GM10847 (cell line): ENCODE results near the gene FOLR1.

Experiments
- POLR2A ChIP-seq: IDR thresholded peaks from 2 replicates; pipeline ENCODE4 v1.6.1; 2011; ENCODE audit not compliant: insufficient read length; ENCODE audit errors: extremely low read depth

Gene FOLR1

DNA sequence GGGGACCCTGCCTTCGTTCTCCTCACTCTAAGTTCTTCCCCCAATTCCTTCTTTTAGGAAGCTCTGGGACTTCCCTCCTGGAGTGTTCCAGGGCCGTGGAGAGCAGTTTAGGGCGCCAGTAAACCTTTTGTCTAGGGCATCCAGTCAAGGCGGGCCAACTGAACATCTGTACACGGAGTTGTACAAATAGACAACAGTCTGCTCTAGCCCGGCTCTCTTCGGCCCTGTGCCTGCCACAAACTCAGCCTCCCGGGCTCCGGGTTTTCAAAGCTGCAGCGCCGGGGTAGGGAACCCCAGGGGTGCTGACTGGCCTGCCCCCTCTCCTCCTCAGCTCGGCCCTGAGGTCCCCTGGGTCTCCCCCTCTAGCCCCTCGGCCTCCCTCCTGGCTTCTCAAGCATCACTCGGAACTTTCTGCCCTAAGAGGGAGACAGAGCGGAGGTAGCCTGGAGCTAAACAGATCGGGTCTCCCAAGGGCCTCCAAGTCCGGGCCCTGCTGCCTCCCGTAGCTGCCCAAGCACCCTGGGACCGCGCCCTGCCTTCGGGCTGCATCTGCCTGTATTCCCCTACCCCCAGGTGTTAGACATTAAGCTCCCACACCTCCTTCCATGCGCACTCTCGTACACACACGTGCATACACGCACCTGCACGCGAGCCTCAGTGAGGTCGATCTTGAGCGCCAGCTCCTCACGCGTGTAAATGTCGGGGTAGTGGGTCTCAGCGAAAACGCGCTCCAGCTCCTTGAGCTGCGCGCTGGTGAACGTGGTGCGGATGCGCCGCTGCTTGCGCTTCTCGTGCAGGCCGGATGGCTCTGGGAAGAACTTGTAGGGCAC, 48.7 kb downstream of the FOLR1 start:
- TF ChIP-seq POLR2A = no peak

DNA sequence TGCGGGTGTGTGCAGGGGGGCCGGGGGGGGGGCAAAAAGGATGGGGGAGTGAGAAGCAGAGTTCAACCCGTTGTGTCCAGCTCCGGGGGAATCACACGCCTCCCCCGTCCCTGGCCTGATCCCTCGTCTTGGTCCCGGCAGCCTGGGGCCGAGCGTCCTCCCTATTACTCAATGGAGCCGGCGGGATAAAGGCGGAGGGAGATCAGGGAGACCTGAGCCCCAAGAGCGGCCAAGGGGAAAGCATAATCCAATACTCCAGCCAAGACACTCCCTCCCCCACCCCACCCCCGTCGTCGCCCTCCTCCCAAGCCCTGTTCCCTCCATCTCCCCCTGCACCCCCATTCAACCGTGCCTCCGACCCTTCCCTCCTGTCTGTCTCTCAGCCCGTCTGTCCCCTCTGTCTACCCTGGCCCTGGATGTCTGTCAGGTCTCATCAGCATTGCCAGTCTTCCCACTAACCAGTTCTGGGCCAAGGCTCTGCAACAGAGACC, 49.4 kb downstream of the FOLR1 start:
- no peak for TF ChIP-seq POLR2A

DNA sequence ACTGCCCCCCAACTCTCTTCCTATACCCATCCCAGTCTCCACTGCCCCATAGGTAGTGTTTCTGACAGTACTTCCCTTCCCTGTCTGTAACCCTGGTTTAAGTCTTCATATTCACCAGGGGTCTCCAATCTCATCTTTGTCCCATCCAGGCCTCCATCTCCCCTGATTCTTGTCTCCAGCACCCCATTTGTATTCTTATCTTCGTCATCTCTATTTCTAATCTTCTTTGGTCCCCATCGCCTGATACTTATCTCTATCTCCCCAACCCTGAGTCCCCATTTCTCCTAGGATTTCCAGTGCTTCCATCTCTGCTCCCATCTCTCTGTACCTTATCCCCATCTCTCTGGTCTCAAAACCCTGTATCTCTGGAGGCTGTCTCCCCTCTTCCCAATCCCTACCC, 50.2 kb downstream of the FOLR1 start:
- TF ChIP-seq POLR2A = no peak

DNA sequence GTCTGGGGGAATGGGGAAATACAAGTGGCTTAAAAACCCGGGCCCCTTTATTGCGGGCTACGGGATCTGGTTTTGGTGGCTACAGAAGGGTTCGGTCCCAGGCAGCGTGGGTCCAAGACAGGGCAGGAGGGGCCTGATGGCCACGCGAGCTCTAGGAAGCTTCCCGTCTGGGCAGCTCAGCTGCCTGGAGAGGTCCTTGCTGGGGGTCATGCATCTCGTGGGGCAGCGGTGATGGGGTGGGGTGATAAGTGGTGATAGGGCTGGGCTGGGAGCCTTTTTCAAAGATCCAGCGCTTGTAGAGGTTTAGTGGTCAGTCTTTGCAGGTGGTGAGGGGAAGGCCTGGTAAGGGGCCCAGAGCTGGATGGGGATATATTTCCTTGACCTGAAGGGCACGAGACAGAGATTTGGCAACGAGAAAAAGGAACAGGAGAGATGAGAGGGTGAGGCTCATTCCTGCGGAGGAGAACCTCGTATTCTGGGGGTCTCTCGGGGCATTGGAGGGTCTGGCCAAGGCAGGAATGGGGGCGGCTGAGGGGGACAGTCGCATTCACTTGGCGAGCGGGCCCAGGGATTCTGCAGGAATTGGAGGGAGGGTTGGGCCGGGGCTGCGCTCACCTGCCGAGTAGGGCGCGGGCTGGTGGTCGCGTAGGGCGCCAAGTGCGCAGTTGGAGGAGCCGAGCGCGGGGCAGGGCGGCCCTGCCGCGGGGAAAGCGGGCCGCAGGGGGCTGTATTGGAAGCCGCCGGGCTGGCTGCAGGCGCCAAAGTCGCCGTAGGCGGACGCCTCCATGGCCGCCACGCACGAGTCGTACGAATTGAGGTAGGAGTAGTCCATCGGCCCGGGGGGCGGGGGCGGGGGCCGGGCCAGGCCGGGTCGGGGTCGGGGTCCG, 51.5 kb downstream of the FOLR1 start:
- no peak for TF ChIP-seq POLR2A

DNA sequence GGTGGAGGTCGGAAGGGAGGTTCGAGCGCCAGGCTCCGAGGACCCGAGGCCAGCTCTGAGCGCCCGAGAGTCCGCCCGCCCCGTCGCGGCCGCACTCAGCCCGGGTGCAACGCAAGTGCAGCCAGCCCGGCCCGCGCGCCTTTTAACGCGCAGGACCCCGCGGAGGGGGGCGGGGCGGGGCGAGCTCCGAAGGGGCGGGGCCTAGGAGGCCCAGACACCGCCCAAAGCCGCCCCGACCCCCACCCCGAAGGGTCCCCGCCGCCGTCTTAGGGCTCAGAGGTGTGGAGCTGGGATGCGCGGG, 52.1 kb downstream of the FOLR1 start, which contains the start of gene PHOX2A:
PHOX2A (minus strand) TSS at position 117 of the 301 bp plus-strand sequence. CDS start 172 bp downstream, outside the sequence.
- TF ChIP-seq POLR2A = no peak

DNA sequence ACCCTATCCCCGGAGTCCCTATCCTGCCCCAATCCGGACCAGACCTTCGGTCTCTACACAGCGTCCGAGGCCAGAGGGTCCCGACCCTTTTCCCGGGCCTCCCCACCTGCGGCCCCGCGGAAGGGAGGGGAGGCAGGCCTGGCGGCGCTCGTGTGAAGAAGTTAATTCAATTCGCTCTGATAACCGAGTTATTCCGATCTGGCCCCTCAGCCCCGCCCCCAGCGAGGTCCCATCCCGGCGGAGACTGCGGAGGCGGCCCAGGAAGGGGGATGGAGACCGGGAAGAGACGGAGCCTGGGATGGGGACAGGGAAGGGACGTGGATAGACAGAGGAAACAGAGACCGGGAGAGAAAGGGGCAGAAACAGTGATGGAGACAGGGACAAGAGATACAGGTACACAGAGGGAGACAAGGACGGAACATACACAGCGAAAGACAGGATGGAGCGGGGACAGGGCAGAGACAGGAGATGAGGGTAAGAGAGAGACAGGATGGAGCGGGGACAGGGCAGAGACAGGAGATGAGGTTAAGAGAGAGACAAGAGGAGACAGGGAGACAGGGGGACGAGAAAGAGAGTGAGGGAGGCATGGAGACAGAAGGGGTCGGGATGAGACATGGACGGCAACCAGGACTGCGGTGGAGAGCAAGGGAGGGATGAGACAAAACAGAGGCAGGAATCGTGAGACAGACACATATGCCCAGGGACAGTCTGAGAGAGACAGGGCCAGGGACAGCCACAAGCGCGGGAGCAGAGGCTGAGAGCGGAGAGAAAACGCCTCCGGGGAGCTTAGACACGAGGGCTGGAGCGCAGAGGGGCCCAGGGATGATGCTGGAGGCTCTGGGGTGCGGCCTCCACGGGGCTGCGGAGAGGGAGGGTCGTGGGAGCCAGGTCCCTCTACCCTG, 52.7 kb downstream of the FOLR1 start:
- no peak for TF ChIP-seq POLR2A

DNA sequence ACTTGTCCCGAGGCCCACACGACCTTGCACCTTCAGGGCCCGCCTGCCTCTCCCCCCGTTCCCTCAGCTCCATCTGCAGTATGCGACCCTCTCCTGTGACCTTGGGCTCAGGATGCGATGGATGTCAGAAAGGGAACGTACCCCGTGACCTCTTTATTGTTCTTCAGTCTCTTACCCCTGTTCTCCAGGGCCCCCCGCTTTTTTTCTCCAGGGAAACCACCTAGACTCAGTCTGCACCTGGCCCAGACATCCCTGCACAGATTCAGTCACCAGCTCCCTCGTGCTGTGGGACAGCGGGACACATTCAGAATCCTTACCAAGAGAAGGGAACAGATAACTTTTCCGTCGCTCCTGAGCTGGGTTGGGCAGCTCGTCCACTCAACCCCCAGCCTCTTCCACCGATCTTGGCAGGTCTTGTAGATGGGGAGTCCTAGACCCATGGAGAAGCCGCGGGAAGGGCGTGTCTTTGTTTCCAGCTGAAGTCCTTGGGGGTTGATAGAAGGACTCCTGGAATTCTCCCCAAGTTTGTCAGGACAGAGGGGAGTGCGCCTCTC, 53.4 kb downstream of the FOLR1 start:
- TF ChIP-seq POLR2A = no peak
